H1 (cell line): ENCODE results near the gene CCDC24. TPM values are rescaled to one million over a fixed set of nuclear protein-coding genes. Genes with fewer than 3 reads are reported as not detected.

Experiments used
- CHD2 ChIP-seq: IDR thresholded peaks from 2 replicates; pipeline ENCODE4 v1.6.1; 2012; ENCODE audit warnings: low read length, improper control_type of control experiment
- CTCF ChIP-seq, 3 experiments: IDR thresholded peaks; 1 replicate in 2 of 3; 2 replicates in 1 of 3; pipeline versions ENCODE4 v1.5.1 to v1.6.1; 2011; ENCODE audit warnings: low read length in 3 of 3, mild to moderate bottlenecking in 3 of 3, inconsistent platforms in 2 of 3, low read depth in 1 of 3, moderate library complexity in 1 of 3; ENCODE audit not compliant: insufficient read depth in 1 of 3; ENCODE audit errors: control extremely low read depth in 1 of 3
- E2F6 ChIP-seq: IDR thresholded peaks from 2 replicates; pipeline ENCODE4 v1.6.1; 2012; ENCODE audit warnings: inconsistent platforms
- MAFK ChIP-seq: IDR thresholded peaks from 2 replicates; pipeline ENCODE4 v1.6.1; 2012; ENCODE audit warnings: low read depth, mild to moderate bottlenecking, improper control_type of control experiment, low read length
- POU5F1 ChIP-seq: IDR thresholded peaks from 2 replicates; pipeline ENCODE4 v1.6.1; 2011; ENCODE audit warnings: low read depth, mild to moderate bottlenecking, low read length, moderate library complexity
- ZNF274 ChIP-seq: IDR thresholded peaks from 2 replicates; pipeline ENCODE4 v1.7.0; 2012; ENCODE audit warnings: low read length, borderline replicate concordance; ENCODE audit errors: extremely low read depth
- polyA plus RNA-seq, 7 experiments: library from polyadenylated mRNA; depleted of rRNA in 3 of 7; stranded (reverse) in 5 of 7; unstranded in 2 of 7; fragments of >200 nt in 5 of 7; fragments of 200-250 nt in 2 of 7; gene quantifications; 1 replicate in 5 of 7; 2 replicates in 1 of 7; 4 replicates in 1 of 7; pipeline versions ENCODE4 v1.2.1 to v1.2.3, GENCODE V29; 2011 to 2013; ENCODE audit warnings: missing spikeins in 2 of 7, mixed read lengths in 2 of 7
- total RNA-seq: library from RNA; stranded (reverse); fragmentation: NEBNext Ultra II Directional; extraction: Animal tissue kit (Norgen Biotek cat#: 25700); gene quantifications from 2 replicates; pipeline ENCODE4 v1.2.1, GENCODE V29; 2021

CCDC24 gene
- total and polyA plus RNA-seq, 2 of the 8 experiments (the other 6 are each of a cell fraction or from before 2014, with no cell fraction given) = 11.2 to 11.4 TPM

GRCh38 chr1:44031252-44032169, 40.1 kb downstream of the CCDC24 start, which contains the start of gene SLC6A9 (continued):
- TF ChIP-seq CTCF (IDR thresholded peaks at IDR 0.05; ENCODE audit: control extremely low read depth in 1 of 3, insufficient read depth in 1 of 3, low read depth in 1 of 3, low read length in 3 of 3) = no peak
- no peak for TF ChIP-seq CHD2
- no peak for TF ChIP-seq ZNF274
- TF ChIP-seq E2F6 = no peak
- no peak for TF ChIP-seq POU5F1
- no peak for TF ChIP-seq MAFK
